ENCODE results near the gene DUOXA2. TPM values are rescaled to one million over a fixed set of nuclear protein-coding genes. Genes with fewer than 3 reads are reported as not detected.

The DUOXA2 gene
- total RNA-seq, 1 donor from 2014 or later = not detected

DNA sequence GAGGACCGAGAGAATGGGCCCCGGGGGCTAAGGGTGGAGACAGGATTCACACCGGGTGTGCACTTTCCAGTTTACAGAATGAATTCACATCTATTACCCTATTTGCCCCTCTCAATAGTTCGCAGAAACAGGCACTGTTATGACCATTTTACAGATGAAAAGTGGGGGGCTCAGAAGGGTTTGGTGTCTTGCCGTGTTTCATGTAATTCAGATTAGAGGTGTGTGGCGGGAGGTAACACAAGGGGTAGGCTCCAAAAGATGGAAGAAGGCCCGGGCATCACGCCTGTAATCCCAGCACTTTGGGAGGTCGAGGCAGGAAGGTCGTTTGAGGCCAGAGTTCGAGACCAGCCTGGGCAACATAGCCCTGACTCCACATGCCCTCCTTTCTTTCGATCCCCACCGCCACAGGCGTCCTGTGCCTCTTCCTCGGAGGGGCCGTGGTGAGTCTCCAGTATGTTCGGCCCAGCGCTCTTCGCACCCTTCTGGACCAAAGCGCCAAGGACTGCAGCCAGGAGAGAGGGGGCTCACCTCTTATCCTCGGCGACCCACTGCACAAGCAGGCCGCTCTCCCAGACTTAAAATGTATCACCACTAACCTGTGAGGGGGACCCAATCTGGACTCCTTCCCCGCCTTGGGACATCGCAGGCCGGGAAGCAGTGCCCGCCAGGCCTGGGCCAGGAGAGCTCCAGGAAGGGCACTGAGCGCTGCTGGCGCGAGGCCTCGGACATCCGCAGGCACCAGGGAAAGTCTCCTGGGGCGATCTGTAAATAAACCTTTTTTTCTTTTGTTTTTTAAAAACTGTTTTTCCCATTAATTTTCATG is 3.4 kb downstream of the DUOXA2 start:
- no peak for DNase-seq (ENCODE audit: low read depth in 2 of 2)

DNA sequence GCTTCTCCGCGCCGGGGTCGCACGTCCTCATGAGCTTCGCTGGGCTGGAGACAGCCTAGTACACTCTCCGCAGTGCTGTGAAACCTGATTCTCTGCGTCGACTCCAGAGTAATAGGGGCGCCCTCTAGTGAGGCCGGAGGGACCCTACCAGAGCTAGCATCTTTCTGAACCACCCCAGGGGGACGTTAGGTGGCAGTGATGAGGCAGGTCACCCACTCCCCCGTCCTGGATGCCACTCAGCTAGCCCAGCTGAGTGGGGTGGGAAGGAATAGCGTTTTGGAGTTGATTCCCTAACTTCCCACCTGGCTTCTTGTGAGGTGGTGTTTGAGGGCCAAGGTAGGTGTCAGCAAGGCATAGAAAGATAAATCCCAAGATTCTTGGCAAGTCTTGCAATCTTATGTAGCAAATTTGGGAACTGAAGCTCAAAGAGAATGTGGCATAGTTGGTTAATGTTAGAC is 4.0 kb downstream of the DUOXA2 start:
- peak; percentile 77 to 91 for DNase-seq (ENCODE audit: low read depth in 2 of 2)

DNA sequence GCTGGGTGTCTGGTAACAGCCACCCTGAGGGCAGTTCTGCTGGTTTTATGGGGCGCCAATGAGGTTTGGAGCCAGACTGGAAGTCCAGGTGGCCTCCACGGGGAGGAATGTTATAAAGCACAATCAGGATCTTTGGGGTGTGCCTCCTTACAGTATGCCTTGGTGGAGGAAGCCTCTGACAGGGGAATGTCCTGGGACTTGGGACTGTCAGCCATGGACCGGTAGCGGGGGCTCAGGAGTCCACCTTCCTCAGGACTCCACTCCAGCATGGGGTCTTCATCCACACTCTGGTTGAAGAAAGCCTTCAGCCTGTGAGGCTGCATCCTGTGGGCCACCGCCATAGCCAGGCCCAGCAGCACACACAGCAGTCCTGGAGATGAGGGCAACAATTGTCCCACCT is 4.9 kb downstream of the DUOXA2 start:
- no peak for DNase-seq (ENCODE audit: low read depth in 2 of 2)

DNA sequence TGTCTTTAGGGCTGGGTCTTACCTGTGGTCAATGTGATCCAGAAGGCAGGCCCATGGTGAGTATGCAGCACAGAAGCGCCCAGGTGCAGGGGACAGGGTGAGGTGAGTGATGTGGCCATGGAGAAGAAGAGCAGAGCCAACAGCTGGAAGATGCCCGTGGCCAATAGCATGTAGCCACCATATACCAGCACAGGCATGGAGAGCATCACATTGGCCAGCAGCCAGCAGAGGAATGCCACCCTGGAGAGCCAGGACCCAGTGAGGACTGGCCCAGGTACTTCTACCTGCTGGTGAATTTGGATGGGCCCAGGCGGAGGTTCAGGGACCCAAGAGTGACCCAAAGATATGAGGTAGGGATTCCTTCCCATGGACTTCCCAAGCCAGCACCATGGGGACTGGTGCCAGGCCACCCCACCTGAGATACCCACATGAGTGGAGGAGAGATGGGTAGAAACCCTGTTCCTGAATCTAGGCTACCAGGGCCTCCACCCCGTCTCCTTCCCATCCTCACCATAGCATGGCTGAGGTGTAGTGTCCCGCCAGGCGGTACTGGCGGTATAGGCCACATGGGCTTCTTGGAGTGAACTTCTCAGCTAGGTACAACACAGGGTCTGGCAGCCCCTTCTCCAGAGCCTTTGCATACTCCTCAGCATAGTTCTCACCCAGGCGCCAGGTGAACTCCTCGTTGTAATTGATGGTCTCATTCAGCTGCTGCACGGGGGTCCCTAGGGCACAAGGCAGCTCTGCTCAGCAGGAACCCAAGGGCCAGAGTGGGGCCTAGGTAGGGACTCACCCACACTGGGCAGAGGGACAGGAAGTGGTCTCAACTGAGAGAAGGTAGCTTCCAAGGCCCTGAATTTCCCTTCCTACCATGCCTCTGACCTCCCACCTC is 6.2 kb downstream of the DUOXA2 start:
- DNase-seq (ENCODE audit: low read depth in 2 of 2) = no peak

DNA sequence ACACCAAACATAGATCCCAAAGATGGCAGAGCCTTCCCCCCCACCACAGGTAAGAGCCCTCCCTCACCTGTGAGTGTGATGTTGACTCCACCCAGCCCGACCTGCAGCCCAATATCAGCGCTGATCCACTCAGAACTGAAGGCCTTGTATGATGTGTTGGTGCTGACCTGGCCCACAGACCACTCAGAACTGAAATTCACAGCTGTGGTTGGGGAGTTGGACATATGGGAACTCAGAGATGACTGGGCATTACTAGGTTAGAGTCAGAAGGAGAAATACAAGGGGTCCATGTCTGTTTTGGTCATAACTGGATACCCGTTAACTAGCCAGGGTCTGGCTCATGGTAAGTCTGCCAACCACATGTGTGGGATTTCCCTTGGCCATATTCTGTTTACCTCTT is 6.9 kb downstream of the DUOXA2 start:
- DNase-seq (ENCODE audit: low read depth in 2 of 2) = no peak

DNA sequence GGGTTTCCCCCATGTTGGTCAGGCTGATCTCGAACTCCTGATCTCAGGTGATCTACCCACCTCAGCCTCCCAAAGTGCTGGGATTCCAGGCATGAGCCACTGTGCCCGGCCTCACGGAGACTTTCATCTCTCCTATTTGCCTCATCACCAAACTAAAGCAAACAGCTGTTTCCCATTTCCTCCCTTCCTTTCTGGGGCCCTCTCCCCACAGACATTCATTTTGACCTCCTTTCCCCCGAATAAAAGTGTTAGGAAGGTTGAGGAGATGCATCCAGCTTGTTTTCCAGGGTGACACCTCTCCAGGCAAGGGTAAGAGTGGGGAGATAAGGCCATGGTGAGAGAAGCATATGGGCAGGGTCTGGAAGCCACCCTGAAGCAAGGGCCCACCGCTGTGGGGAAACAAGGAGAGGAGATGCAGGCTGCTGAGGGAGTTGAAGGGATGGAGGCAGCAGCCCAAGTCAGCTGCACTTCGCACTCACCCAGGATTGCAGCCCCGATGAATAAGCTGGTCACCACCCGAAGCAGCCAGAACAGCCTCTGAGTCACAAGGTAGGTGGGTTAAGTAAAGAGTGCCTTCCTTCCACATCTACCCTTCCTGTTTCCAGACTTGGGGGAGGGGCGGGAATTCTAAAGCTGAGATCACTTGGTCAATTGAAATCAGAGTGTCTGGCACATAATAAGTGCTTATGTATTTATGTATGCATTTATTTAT is 7.7 kb downstream of the DUOXA2 start:
- peak in 1 of 2 donors; percentile 51 for DNase-seq (ENCODE audit: low read depth in 2 of 2)

DNA sequence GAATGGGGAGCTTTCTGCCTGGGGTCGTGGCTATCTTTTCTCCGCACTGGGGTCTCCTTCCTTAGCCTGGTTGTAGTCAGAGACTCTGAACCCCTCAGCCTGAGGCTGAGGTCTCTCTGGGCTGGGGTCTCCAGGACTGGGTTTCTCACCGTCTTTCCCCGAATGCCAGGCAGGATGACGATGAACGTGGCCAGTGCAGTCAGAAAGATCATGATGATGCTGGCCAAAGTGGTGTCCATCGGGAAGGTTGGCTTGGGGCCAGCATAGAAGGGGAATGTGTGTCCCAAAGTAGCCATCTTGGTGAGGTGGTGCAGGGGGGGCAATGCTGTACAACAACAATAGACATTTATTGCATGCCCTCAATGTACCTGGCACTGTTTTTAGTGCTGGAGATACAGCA is 8.6 kb downstream of the DUOXA2 start:
- DNase-seq (ENCODE audit: low read depth in 2 of 2) = no peak

DNA sequence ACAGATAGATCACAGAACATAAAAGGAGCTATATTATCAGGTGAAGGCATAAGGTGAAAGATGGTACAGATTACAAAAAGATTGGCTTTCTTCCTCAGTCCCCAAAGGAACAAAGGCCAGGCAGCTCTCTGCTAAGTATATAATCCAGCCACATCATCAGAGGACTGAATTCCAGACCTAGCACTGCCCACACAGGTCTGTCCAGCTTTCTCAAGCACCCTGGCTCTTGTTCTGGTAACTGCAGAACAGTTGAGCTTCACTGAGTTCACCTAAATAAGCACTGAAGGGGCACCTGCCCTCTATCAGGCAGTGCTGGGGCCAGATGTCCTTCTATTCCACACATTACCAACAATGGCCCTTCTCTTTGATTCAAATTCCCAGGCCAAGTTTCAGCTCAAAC is 9.3 kb downstream of the DUOXA2 start:
- no peak for DNase-seq (ENCODE audit: low read depth in 2 of 2)

DNA sequence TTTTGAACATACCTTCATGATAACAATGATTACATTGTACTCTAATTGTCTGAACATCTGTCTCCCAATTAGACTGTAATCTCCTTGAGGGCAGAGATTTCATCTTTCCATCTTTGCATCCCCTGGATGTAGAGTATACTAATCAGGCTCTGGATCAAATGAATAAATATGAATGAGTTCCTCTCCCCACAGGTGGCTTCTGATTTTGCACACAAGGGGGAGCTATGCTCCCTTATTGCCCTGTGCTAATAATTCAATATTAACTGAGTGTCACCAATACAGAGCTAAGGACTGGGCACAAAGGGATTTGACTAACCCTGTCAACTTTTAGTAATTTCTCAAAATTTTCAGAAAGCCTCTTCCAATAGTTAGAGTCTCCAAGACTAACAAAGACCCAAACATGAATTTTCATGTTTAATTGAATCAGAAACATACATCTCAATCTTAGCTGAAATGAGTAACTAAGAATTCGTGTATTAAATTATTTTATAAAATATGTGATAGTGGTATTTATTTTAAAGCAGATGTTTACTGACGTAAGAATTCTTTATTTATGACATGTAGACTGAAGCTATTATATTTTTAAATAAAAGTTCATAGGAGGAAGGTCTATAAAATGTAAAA is 12.5 kb downstream of the DUOXA2 start:
- DNase-seq (ENCODE audit: low read depth in 2 of 2) = peak; percentile 41 to 48

DNA sequence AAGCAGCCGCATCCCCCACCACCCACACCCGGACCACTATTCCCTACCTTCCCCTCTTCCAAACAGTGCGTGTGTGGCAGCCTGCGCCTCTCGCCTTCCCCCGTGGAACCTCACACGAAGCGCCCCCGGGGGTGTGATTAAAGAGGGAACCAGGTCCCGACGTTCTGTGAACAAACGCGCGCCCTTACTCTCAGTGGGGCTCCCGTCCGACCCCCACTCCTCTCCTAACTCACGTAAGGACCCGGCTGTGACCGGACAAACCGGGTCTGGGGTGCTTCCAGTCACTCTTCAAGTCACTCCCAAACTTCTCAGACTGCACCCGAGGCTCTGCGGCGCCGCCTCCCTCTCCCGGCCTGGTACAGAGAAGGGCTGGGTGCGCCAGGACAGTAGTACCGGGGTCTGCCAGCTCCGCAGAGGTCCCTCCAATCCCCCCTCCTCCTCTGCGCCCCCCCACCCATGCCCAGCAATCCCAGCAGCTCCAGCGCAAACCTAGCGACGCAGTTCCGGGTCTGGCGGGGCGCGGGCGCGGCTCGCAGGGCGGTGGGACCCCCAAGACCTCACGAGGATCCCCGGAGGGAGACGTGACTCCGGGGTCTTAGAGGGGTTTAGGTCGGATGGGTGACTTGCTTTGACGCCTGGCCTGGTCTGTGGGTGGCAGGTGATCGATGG is 15.0 kb downstream of the DUOXA2 start:
- no peak for DNase-seq (ENCODE audit: low read depth in 2 of 2)

DNA sequence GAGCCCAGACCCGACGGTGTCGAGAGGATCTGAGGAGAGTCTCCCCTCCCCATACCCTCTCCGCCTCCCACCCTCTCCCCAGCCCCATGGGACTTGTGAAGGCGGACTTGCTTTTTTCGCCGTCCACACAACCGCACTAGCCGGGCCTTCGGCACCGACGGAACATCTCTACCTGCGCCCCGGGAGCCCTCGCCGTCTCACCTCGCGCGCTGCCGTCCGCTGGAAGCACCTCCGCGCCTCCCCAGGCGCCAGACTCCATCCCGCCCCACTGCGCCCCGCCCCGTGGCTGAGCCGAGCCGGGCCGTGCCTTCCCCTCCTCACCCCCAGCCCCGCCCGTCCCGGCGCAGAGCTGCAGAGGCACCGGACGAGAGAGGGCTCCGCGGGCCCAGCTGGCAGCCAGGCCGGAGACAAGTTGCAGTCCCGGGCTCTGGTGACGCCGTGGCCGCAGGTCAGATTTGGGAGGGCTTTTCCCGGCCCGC is 15.6 kb downstream of the DUOXA2 start, which contains the start of the genes DUOX1 and DUOXA1:
DUOX1 (plus strand) TSS at position 344 of the 479 bp plus-strand sequence. CDS start 1,973 bp downstream, outside the sequence.
DUOXA1 (minus strand) TSS at position 229 of the 479 bp plus-strand sequence. CDS start 6,865 bp downstream, outside the sequence.
- DNase-seq (ENCODE audit: low read depth in 2 of 2) = no peak

DNA sequence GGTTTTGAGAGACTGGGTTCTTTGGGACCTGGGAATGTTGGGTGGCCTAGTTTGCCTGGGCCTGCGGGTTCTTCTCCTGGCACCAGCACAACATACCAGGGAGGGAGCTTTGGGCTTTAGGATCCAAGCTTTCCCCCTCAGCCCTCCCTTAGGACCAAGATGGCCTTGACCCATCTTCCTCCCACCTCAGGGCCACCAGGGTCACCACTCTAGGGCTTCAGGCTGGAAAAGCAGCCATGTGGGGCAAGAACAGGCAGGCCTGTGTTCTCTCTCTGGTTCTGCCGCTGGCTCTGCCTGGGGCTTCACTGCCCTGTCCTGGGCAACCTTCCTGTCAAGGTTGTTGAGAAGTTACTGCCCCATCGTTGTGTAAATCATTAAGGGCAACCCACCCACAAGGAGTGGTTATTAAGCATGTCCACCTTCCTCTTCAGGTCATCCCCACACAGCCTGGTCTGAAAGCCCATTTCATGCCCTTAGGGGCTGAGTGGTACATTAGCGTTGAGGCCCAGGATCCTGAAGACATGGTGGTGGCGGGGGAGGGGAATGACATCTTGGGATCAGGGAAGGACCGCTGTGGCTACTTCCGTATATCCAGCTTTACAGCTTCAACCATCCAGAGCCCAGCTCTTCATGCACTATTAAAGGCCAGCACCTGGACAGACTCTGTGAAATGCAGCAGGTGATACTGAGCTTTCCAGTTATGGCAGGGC is 16.3 kb downstream of the DUOXA2 start:
- DNase-seq (ENCODE audit: low read depth in 2 of 2) = no peak

DNA sequence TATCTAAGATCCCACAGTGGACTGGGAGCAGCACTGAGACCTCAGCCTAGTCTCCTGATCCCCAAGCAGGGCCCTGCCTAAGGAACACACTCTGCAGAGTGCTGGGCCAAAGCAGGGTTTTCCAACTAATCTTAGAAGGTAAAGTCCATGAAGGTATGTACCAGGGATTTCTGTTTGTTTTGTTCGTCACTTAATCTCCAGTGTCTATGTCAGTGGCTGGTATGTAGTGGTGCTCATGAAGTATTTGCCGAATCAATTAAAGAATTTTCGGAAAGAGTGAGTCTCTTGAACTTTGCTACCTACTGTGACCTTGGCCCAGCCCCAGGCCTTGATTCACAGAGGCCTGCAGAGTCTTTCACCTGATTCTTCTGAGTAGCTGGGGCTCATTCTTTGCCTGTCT is 17.4 kb downstream of the DUOXA2 start:
- no peak for DNase-seq (ENCODE audit: low read depth in 2 of 2)

DNA sequence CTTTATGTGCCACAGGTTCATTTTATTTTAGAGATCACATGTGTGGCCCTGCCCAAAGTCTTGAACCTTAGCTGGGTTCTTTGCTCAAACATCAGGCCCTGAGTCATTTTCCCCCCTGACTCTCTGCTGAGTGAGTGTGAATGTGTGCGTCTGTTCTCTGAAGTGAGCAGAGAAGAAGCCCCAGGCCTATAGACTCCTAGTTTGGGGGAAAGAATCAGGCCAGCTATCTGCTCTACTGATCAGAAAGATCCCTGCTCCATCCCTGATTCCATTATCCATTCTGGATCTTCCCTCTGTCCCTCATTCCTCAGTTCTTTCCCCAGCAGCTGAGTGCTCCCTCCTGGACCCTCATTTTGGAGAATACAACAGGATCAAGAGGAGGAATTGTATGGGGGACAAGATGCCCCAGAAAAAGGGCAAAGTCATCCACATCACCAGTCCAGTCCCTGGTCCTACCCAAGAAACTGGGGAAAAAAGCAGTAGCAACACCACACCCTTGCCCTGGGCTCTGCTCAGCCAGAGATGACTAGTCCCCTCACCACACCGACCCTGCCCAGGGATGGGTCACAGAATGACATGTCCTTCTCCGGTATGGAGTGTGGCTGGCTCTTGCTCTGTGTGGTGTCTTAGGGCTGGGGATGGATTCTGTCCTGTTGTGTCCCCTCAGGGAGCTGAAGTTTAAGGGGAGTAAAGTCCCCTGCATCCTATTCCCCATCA is 18.9 kb downstream of the DUOXA2 start:
- no peak for DNase-seq (ENCODE audit: low read depth in 2 of 2)

DNA sequence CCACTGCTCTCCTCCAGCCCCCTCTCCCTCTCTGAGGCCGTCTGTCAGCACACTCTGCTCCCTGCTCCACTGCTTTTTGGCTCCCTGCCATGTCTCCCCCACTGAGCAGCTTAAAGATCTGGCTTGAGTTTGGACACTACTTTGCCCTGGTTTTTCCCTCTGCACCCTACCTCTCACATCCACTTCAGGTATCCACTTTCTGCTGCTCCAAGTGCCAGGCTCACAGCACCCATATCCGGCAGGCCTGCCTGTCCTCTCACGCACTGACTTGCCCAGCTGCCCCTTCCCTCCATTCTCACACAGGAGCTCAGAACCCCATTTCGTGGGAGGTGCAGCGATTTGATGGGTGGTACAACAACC is 19.4 kb downstream of the DUOXA2 start:
- DNase-seq (ENCODE audit: low read depth in 2 of 2) = no peak

DNA sequence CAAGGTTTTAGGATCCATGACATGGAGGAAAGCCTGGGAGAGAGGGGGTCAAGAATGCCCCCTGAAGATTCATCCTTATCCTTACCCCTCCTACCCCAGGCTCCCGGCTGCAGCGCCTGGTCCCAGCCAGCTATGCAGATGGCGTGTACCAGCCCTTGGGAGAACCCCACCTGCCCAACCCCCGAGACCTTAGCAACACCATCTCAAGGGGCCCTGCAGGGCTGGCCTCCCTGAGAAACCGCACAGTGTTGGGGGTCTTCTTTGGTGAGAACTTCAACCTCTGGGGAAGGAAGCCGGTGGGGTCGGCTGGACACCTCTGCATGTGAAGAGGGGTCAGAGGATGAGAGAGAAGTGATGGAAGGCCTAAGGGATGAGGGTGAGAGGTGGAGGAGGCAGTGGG is 19.9 kb downstream of the DUOXA2 start:
- DNase-seq (ENCODE audit: low read depth in 2 of 2) = no peak

DNA sequence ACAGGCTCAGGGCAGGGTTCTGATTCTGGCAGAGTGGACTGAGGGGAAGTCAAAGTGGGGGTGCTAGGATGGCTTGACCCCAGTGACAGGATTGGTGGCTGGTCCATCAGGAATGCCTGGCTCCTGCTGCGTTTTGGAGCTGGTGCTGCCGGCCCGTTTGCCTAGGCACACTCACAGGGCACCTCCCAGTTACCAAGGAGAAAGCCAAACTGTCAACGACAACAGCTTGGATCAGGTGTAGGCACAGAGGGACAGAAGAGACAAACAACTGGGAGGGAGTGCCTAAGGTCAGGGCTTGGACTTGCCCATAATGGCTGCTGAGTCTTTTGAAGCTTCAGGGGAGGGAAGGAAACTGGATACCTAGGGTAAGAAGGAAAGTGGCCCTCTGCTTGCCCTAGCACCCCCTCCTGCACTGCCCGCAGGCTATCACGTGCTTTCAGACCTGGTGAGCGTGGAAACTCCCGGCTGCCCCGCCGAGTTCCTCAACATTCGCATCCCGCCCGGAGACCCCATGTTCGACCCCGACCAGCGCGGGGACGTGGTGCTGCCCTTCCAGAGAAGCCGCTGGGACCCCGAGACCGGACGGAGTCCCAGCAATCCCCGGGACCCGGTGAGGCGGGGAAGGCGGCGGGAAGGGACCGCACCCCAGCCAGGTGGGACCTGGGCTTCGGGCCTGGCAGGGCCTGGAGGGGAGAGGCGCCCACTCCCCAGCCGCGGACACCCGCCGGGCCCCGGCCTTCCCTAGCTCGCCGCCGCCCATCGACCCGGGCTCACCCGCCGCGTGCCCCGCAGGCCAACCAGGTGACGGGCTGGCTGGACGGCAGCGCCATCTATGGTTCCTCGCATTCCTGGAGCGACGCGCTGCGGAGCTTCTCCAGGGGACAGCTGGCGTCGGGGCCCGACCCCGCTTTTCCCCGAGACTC is 20.8 kb downstream of the DUOXA2 start:
- DNase-seq (ENCODE audit: low read depth in 2 of 2) = no peak

Measured in dermis microvascular lymphatic vessel endothelial cell (primary cell).